ENCODE measurements around the gene FRMD1.

The FRMD1 gene

GRCh38 chr6:168037856-168038255, 41.2 kb downstream of the FRMD1 start:
- no peak for DNase-seq (ENCODE audit: extremely low read depth, insufficient read length)

GRCh38 chr6:168037242-168037641, 41.8 kb downstream of the FRMD1 start:
- Histone ChIP-seq H3K27me3 (replicated peaks; ENCODE audit: control insufficient read depth, insufficient read depth, low read length) (no peaks in the 10 kb centered on the region), H3K36me3 (ENCODE audit: control insufficient read depth, insufficient read depth, low read length) (no peaks in the 10 kb centered on the region), H3K4me3 (replicated peaks; ENCODE audit: low read depth, low read length) (no peak overlapping the region)
- DNase-seq (ENCODE audit: extremely low read depth, insufficient read length) = no peak
- TF ChIP-seq, protein P1, sequence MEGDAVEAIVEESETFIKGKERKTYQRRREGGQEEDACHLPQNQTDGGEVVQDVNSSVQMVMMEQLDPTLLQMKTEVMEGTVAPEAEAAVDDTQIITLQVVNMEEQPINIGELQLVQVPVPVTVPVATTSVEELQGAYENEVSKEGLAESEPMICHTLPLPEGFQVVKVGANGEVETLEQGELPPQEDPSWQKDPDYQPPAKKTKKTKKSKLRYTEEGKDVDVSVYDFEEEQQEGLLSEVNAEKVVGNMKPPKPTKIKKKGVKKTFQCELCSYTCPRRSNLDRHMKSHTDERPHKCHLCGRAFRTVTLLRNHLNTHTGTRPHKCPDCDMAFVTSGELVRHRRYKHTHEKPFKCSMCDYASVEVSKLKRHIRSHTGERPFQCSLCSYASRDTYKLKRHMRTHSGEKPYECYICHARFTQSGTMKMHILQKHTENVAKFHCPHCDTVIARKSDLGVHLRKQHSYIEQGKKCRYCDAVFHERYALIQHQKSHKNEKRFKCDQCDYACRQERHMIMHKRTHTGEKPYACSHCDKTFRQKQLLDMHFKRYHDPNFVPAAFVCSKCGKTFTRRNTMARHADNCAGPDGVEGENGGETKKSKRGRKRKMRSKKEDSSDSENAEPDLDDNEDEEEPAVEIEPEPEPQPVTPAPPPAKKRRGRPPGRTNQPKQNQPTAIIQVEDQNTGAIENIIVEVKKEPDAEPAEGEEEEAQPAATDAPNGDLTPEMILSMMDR (IDR thresholded peaks at IDR 0.05; ENCODE audit: insufficient read depth, low read length, poor library complexity, severe bottlenecking) = no peak

More at GRCh38 chr6:168037856-168038255, 41.2 kb downstream of the FRMD1 start:
- H3K27me3 ChIP-seq (replicated peaks; ENCODE audit: control insufficient read depth, insufficient read depth, low read length) = no peaks in the 10 kb centered on the region
- no peaks in the 10 kb centered on the region for H3K36me3 ChIP-seq (ENCODE audit: control insufficient read depth, insufficient read depth, low read length)
- TF ChIP-seq, protein P1 (IDR thresholded peaks at IDR 0.05; ENCODE audit: insufficient read depth, low read length, poor library complexity, severe bottlenecking) = no peak
- no peak overlapping the region for H3K4me3 ChIP-seq (replicated peaks; ENCODE audit: low read depth, low read length)

DNA sequence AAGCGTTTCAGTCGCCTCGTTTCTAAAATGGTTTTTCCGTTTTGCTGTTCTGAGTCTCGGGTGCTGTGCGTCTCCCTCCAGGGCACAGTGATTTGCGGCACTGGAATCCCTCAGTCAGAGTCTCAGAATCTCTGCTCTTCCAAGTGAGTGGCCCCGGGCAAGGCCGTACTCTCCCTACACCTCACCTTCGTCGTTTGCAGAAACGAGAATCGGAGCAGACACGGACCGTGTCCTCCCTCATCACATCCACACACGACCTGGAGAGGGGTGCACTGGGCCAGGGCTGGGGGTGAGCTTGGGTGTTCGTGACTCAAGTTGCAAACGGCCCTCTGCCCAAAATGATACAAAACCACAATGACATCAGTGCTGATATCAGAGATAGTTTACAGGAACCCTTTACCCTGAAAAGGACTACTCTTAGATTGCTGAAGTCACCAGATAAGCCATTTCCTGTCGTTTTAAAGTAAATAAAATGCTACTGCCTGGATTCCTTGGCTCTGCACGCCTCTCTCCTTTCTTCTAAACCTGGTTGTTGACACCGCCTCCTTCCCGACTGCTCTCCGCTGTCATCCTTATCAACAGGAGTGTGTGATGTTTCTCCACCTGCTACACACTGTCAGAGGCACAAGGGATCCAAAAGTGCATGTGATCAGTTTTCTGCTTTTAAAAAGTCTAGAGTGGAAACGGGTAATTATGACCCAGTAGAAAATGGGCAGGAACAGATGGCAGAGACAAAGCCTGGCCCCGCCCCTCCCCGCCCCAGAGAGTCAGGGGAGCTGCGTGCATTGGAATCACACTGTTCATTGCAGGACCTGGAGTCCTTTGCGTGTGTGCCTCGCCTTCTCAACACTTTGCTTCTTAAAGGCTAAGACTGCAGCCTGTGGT, 43.1 kb downstream of the FRMD1 start:
- no peaks in the 10 kb centered on the region for H3K27me3 ChIP-seq (replicated peaks; ENCODE audit: control insufficient read depth, insufficient read depth, low read length)
- H3K36me3 ChIP-seq (ENCODE audit: control insufficient read depth, insufficient read depth, low read length) = no peaks in the 10 kb centered on the region
- H3K4me3 ChIP-seq (replicated peaks; ENCODE audit: low read depth, low read length) = no peak overlapping the region
- DNase-seq (ENCODE audit: extremely low read depth, insufficient read length) = no peak
- TF ChIP-seq, protein P1 (IDR thresholded peaks at IDR 0.05; ENCODE audit: insufficient read depth, low read length, poor library complexity, severe bottlenecking) = no peak

GRCh38 chr6:168035098-168035660, 43.8 kb downstream of the FRMD1 start:
- H3K27me3 ChIP-seq (replicated peaks; ENCODE audit: control insufficient read depth, insufficient read depth, low read length) = no peaks in the 10 kb centered on the region
- H3K4me3 ChIP-seq (replicated peaks; ENCODE audit: low read depth, low read length) = no peak overlapping the region
- TF ChIP-seq, protein P1 (IDR thresholded peaks at IDR 0.05; ENCODE audit: insufficient read depth, low read length, poor library complexity, severe bottlenecking) = no peak
- H3K36me3 ChIP-seq (ENCODE audit: control insufficient read depth, insufficient read depth, low read length) = no peaks in the 10 kb centered on the region
- DNase-seq (ENCODE audit: extremely low read depth, insufficient read length) = no peak

- Histone ChIP-seq H3K4me3 (replicated peaks; ENCODE audit: low read depth, low read length) (no peak overlapping the region), H3K36me3 (ENCODE audit: control insufficient read depth, insufficient read depth, low read length) (no peaks in the 10 kb centered on the region), H3K27me3 (replicated peaks; ENCODE audit: control insufficient read depth, insufficient read depth, low read length) (no peaks in the 10 kb centered on the region)
- TF ChIP-seq, protein P1 (IDR thresholded peaks at IDR 0.05; ENCODE audit: insufficient read depth, low read length, poor library complexity, severe bottlenecking) = no peak
- no peak for DNase-seq (ENCODE audit: extremely low read depth, insufficient read length)
Measured at GRCh38 chr6:168034537-168034936, 44.5 kb downstream of the FRMD1 start.
